Naive B cell (primary cell): ENCODE measurements around the gene DGCR8. TPM values are rescaled to one million over a fixed set of nuclear protein-coding genes. Genes with fewer than 3 reads are reported as not detected.
A peak's percentile ranks its signal among the peaks of the same experiment; 100 is the strongest.

Source experiments
- ATAC-seq, 2 donors: fragments of 150-1000 bp; cut with Tn5 transposase; 2 replicates each; pipeline ENCODE4 v1.10.0; 2021; ENCODE audit warnings: low read depth in 2 of 2, mild to moderate bottlenecking in 2 of 2, moderate library complexity in 2 of 2
- DNase-seq: peaks from one replicate; pipeline ENCODE4 v3.0.0; 2022
- H3K27ac Mint-ChIP-seq, 6 donors: one replicate each; pipeline ENCODE4 v1.8.0; 2020 to 2022; ENCODE audit warnings: mild to moderate bottlenecking in 6 of 6, mixed read lengths in 6 of 6, moderate library complexity in 5 of 6, inconsistent platforms in 2 of 6
- H3K27me3 Mint-ChIP-seq, 3 donors: one replicate each; pipeline ENCODE4 v1.8.0; 2021 to 2022; ENCODE audit warnings: mixed read lengths in 3 of 3, mild to moderate bottlenecking in 1 of 3
- H3K36me3 Mint-ChIP-seq, 2 donors: one replicate each; pipeline ENCODE4 v1.8.0; 2020 to 2022; ENCODE audit warnings: mixed read lengths in 2 of 2, inconsistent platforms in 1 of 2, mild to moderate bottlenecking in 1 of 2
- H3K4me1 Mint-ChIP-seq, 3 donors: one replicate each; pipeline ENCODE4 v1.8.0; 2020 to 2022; ENCODE audit warnings: mixed read lengths in 3 of 3, inconsistent platforms in 1 of 3, mild to moderate bottlenecking in 1 of 3, moderate library complexity in 1 of 3
- H3K4me3 Mint-ChIP-seq, 8 donors: one replicate each; pipeline ENCODE4 v1.8.0; 2020 to 2022; ENCODE audit warnings: mild to moderate bottlenecking in 8 of 8, mixed read lengths in 8 of 8, moderate library complexity in 8 of 8, inconsistent platforms in 2 of 8
- H3K9me3 Mint-ChIP-seq, 7 donors: one replicate each; pipeline ENCODE4 v1.8.0; 2020 to 2022; ENCODE audit warnings: mixed read lengths in 7 of 7, mild to moderate bottlenecking in 5 of 7, inconsistent platforms in 2 of 7, moderate library complexity in 1 of 7
- polyA plus RNA-seq, 6 donors: library from polyadenylated mRNA; unstranded; fragments of 300-500 nt; fragmentation: Illumina TruSeq; gene quantifications; one replicate each; pipeline ENCODE4 v1.2.3, GENCODE V29; 2021; ENCODE audit warnings: low read depth in 6 of 6

Gene DGCR8
- polyA plus RNA-seq, result 1 to 10 TPM in 5 of 6 donors, under 1 TPM in 1; 0.49 to 6.7 (median 2.3) TPM

DNA sequence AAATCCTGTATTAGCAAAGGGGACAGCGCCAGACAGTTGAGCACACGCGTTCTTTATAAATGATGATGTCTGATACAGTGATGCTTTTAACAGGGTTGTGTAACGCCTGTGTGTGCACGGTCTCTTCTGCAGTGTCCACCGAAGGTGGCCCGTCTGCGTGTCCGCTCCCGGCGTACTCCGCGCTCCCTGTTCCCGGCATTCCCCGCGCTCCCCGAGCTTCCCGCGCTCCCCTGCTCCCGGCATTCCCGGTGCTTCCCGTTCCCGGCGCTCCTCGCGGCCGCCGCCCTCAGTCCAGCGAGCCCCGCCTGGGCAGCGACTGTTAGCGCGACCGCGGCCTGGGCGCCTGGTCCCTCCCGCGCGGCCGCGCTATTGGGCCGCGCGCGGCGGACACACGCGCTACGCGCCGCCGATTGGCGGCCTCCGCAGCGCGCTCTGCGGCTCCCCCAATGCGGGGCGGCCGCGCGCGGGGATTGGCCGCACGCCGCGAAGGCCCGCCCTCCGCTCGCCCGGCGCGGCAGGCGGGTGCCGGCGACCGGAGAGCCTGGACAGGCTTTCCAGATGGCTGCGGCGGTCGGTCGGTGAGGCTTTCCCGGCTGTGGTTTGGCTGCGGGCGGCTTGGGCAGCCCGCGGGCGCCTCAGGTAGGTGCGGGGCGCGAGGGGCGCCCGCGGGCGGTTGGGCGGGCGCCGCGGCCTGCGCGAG is at the start of gene DGCR8:
TSS of gene DGCR8 (plus strand) at position 497 of the 700 bp plus-strand sequence. CDS start 5,723 bp downstream, outside the sequence.
- ATAC-seq (peak; percentile 92 to 94), DNase-seq (peak; percentile 82)
- Mint-ChIP-seq H3K27ac (peak within 1 kb of the TSS; percentile 36 to 95 (median 80)), H3K4me1 (peaks cover 25 to 36% (median 32%) of the 10 kb centered on the region in 3 donors), H3K4me3 (peak within 1 kb of the TSS; percentile 61 to 96 (median 91)), H3K9me3 (no peaks in the 10 kb centered on the region), H3K36me3 (no peaks in the 10 kb centered on the region), H3K27me3 (no peaks in the 10 kb centered on the region)

DNA sequence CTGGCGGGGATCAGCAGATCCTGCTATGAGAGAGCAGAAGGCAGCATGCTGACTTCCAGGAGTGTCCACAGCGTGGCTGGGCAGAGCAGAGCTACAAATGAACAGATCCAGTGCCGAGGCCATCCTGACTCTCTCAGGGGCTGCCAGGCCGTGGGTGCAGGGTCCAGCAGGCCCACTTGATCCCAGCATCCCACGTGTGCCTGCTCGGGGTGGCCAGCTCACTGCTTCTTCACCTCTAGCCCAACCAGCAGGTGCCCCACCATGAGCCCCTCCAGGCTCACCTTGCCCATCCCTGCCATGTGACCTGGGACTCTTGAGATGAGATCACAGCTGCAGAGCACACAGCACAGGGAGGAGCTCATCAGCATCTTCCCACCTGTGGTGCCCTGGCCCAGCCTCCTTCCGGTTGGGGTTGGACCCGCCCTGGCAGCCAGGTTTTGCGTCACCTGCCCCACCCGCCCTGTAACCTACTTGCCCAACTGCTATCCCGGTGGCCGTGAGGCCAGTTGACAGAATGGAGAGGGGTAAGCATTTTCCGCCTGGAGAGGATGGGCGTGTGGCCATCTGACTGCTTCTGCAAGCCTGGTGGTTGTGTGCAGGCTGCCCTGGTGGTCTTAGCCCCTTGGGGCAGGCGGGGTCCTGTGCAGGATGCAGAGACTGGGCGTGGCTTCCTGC is 48.2 kb upstream of the DGCR8 start:
- H3K4me3 Mint-ChIP-seq, result peak overlapping the region in 4 of 8 donors; percentile 29 to 57 (median 34)
- H3K27ac Mint-ChIP-seq, result peak overlapping the region in 2 of 6 donors; percentile 14 to 42
- peaks cover 7 to 12% of the 10 kb centered on the region in 2 donors for H3K36me3 Mint-ChIP-seq
- H3K27me3 Mint-ChIP-seq, result no peaks in the 10 kb centered on the region
- ATAC-seq (peak; percentile 30 to 53), DNase-seq (no peak)
- H3K4me1 Mint-ChIP-seq, result peaks cover 50 to 62% (median 53%) of the 10 kb centered on the region in 3 donors
- peaks cover 4 to 12% (median 8%) of the 10 kb centered on the region in 7 donors for H3K9me3 Mint-ChIP-seq

DNA sequence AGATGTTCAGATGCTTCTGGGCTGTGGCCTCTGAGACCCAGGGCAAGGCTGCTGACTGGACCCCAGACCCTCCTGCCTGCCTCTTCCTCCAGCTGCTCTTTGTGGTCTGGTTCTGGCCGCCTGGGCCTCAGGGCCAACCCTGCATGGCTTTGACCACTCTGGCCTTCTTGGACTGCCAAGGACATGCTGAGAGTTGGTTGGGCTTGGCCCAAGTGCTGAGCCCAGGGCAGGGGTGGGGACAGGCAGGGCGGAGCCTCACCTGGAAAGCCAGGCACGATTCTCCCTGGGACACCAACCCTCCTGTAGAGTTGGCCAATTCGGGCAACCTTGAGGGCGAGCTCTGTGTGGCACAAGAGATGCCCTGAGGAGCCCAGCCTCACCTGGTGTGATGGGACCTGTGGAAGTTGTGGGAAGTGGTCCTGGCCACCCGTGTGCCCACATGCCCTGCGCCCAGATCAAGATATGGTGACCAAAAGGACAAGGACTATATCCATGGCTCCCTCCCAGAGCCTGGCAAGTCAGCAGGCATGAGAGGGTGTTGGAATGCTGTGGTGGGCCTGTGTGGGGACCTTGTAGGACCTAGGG is 47.5 kb upstream of the DGCR8 start:
- Mint-ChIP-seq H3K27me3 (no peaks in the 10 kb centered on the region), H3K27ac (peak overlapping the region in 3 of 6 donors; percentile 14 to 72 (median 56)), H3K4me3 (peak overlapping the region in 5 of 8 donors; percentile 29 to 70 (median 59)), H3K36me3 (peaks cover 7 to 18% of the 10 kb centered on the region in 2 donors), H3K9me3 (peaks cover 4 to 12% (median 8%) of the 10 kb centered on the region in 7 donors), H3K4me1 (peaks cover 50 to 68% (median 52%) of the 10 kb centered on the region in 3 donors)
- ATAC-seq (no peak), DNase-seq (no peak)

DNA sequence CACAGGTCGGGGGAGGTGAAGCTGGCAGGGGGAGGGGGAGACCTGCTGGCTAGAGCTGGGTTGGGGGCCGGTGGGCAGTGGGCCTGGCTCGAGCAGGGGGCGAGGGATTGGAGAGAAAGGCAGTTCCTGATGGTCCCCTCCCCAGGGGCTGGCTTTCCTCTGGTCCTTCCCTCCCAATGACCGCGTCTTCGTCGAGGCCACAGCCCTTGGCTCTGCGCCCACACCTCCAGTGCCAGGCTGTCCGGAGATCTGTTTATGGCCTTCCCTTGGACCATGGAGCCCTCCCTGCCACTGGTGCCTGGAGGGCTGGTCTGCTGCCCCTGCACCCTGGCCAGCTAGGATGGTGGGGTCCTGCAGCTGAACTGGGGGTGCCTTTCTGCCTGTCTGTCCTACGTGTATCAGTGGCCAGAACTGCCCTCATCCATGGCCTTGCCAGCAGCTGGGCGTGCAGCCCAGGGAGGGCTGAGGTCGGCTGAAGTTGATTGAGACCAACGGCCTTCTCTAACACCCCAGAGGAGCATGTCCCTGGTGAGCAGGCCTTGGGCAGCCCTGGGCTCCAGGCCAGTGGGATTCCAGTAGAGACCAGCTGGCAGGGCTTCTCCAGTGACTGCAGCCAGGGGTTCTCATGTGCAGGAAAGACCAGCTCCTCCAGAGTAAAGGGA is 46.9 kb upstream of the DGCR8 start:
- DNase-seq, result no peak
- Mint-ChIP-seq H3K27ac (peak overlapping the region in 3 of 6 donors; percentile 16 to 72 (median 49)), H3K9me3 (peaks cover 4 to 12% (median 8%) of the 10 kb centered on the region in 7 donors), H3K36me3 (peaks cover 7 to 22% of the 10 kb centered on the region in 2 donors), H3K4me1 (peaks cover 53 to 71% (median 56%) of the 10 kb centered on the region in 3 donors), H3K27me3 (no peaks in the 10 kb centered on the region), H3K4me3 (peak overlapping the region in 3 of 8 donors; percentile 10 to 67 (median 37))
- no peak for ATAC-seq

DNA sequence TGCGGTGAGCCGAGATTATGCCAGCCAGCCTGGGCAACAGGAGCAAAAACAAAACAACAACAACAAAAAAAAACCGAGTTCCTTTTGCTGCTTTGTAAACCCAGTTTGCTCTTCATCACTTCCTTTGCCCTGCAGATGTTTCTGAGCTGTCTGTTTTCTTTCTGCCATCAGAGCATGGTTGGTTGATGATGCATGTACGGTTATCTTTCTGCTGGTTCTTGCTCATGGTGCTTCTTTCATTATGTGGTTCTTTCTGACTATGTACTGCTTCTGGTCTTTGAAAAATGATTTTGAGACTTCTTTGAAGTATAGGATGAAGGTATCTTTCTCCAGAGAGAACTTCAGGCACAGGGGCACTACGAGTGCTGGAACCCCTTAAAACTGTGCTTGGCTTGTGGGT is 45.9 kb upstream of the DGCR8 start:
- Mint-ChIP-seq H3K9me3 (peaks cover 4 to 12% (median 8%) of the 10 kb centered on the region in 7 donors), H3K27ac (peak overlapping the region in 2 of 6 donors; percentile 18 to 54), H3K4me3 (peak overlapping the region in 4 of 8 donors; percentile 26 to 66 (median 54)), H3K36me3 (peaks cover 7 to 22% of the 10 kb centered on the region in 2 donors), H3K27me3 (no peaks in the 10 kb centered on the region), H3K4me1 (peaks cover 47 to 62% (median 51%) of the 10 kb centered on the region in 3 donors)
- DNase-seq (no peak), ATAC-seq (peak in 1 of 2 donors; percentile 43)

DNA sequence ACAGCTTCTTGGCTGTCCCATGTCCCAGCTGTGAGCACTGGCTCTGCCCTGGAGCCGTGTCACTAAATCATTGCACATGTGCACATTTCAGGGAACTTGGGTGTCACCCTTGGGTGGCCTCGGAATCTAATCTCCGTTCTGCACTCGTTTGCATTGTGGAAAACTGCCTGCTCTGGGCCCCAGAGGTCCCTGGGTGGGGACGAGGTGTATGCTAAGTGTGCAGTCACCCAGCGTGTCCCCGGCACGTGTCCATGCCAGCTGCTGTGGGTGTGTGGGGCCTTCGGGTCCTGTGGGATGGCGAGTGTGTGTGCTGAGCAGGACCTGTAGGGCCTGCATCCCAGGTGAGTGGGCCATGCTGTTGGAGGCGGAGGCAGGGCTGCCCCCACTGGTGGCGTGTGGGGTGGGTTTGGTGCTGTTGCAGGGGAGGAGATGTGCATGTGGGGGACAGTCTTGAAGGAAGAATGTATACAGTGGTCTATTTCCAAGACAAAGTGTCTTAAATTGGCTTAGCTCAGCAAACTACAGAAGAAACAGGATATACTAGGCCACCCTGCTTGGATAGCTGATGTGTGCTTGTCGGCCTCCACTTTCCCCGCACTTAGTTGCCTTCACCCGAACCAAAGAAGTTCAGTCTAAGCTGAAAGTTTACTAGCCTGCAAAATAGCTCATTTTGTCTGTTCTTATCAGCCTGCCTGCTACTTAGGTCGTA is 44.5 kb upstream of the DGCR8 start:
- no peaks in the 10 kb centered on the region for H3K27me3 Mint-ChIP-seq
- H3K4me1 Mint-ChIP-seq, result peaks cover 40 to 56% (median 47%) of the 10 kb centered on the region in 3 donors
- no peak overlapping the region for H3K4me3 Mint-ChIP-seq
- DNase-seq (no peak), ATAC-seq (no peak)
- peaks cover 4 to 12% (median 8%) of the 10 kb centered on the region in 7 donors for H3K9me3 Mint-ChIP-seq
- peaks cover 14 to 22% of the 10 kb centered on the region in 2 donors for H3K36me3 Mint-ChIP-seq
- H3K27ac Mint-ChIP-seq, result peak overlapping the region in 2 of 6 donors; percentile 67 to 81

DNA sequence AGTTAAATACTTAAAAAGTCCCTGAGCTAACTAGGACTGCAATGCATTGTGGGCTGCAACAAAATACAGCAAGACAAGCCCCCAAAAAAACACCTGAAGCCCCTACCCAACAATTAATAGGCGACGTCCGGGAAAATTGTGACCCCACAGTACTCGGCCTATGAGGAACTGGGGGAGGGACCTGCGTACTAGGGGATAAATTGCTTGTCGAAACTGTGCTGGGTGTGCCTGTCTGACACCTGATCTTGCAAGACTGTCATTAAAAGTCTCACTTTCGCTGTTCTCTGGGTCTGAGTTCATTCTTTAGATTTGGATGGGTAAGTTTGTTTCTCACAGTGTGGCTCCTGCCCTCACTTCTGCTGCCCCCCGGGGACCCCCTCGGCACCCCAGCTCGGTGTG is 44.0 kb upstream of the DGCR8 start:
- Mint-ChIP-seq H3K27ac (peak overlapping the region in 1 of 6 donors; percentile 46), H3K4me3 (no peak overlapping the region), H3K9me3 (peaks cover 4 to 12% (median 8%) of the 10 kb centered on the region in 7 donors), H3K4me1 (peaks cover 37 to 56% (median 47%) of the 10 kb centered on the region in 3 donors), H3K27me3 (no peaks in the 10 kb centered on the region), H3K36me3 (peaks cover 14 to 22% of the 10 kb centered on the region in 2 donors)
- ATAC-seq, result no peak
- DNase-seq, result no peak

DNA sequence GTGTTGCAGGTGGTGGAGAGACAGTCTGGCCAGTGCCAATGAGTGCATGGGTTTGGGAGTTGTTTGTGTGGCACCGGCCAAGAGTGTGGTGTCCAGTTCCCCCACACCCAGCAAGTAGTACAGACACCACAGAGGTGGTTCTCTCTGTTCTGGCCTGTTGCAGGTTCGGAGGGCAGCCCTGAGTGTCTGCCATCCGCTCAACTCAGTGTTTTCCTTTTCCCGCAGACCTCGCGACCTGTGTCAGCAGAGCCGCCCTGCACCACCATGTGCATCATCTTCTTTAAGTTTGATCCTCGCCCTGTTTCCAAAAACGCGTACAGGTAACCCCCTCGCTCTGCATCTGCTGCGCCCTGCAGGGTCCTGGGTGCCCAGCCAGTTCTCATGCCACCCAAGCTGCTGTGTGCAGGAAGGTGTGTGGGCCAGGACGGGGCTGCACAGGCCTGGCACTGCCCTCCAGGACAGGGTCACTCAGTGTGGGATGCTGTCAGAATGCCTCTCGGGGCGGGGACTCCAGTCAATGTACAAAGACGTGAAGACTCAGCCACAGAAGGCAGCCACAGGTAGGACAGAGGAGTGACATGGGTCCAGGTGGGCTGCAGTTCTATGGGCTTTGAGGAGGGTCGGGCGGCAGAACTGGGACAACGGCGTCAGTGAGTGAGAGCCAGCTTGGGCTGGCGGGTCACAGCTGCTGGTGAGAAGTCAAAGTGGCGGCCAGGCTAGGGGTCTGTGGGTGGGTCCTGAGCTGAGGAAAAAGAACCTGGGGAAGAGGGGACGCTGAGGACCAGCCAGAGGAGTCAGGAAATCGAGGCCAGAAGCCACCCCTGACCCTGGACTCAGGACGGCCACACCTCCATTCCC is 43.3 kb upstream of the DGCR8 start:
- Mint-ChIP-seq H3K4me3 (peak overlapping the region in 1 of 8 donors; percentile 80), H3K4me1 (peaks cover 30 to 50% (median 41%) of the 10 kb centered on the region in 3 donors), H3K9me3 (peaks cover 4 to 12% (median 8%) of the 10 kb centered on the region in 7 donors), H3K27ac (peak overlapping the region in 1 of 6 donors; percentile 46), H3K27me3 (no peaks in the 10 kb centered on the region), H3K36me3 (peaks cover 14 to 22% of the 10 kb centered on the region in 2 donors)
- no peak for ATAC-seq
- DNase-seq, result no peak

DNA sequence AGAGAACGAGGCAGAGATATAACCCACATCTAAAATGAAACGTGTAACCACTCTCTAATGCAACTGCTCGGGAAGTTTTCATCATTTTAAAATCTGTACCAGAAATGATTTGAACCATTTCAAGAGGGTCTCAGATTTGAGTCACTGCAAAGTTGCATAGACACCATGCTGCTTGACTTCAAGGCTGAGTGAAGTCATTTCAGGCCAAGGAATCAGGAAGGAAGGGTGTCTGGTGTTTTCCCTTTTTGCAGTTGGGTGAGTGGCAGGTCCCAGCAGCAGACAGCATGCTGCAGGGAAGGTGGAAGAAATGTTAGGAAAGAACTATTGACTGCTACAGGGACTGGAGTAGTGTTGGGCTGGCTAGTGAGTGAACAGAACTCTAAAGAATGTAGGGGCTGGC is 42.6 kb upstream of the DGCR8 start:
- Mint-ChIP-seq H3K4me3 (peak overlapping the region in 1 of 8 donors; percentile 28), H3K4me1 (peaks cover 24 to 44% (median 35%) of the 10 kb centered on the region in 3 donors), H3K36me3 (peaks cover 14 to 22% of the 10 kb centered on the region in 2 donors), H3K27me3 (no peaks in the 10 kb centered on the region), H3K27ac (peak overlapping the region in 2 of 6 donors; percentile 6 to 46), H3K9me3 (peaks cover 4 to 12% (median 8%) of the 10 kb centered on the region in 7 donors)
- DNase-seq (no peak), ATAC-seq (no peak)

DNA sequence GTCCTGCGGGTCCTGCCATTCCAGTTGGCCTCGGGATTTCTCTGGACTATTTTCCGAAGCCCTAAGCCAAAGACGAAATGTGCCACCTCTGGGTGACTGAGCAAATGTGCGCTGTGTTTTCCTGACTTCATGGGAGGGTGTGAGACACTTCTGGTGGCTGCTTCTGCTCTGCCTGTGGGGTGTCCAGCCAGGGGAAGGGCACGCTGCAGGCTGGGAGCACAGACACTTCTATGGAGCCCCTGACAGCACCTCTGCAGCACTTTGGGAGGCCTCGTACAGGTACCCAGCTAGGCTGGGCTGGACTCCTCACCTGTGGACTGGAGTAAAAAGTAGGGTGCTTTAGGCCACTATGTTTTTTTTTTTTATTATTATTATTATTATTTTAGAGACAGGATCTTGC is 41.5 kb upstream of the DGCR8 start:
- Mint-ChIP-seq H3K4me1 (peaks cover 20 to 39% (median 30%) of the 10 kb centered on the region in 3 donors), H3K27ac (no peak overlapping the region)

DNA sequence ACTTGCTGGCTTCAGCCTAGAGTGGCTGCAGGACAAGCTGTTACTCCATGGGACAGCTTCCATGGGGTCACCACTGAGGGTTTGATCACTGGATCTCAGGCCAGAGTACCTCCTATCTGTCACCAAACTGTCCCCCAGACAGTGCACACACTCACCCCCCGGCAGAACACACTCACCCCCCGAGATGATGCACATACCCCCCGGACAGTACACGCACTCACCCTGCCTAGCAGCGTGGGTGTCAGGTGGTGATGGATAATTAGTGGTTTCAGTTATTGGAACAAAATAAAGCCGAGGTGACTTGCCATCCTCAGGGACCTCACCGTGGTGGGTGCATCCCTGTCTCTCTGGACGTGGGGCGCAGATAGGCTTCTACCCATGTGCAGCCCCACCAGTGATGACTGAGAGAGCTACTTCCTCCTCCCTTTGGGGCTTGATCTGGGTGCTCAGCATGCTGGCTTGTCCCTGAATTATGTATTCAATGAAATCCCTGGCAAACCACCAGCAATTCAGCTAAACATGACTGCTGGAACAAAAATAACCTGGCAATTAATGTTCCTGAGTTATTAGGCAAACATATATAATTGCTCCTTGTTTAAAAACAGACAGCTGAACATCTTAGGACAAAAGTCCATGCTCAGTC is 40.2 kb upstream of the DGCR8 start:
- Mint-ChIP-seq H3K36me3 (peaks cover 7 to 21% of the 10 kb centered on the region in 2 donors), H3K4me1 (peaks cover 10 to 33% (median 22%) of the 10 kb centered on the region in 3 donors), H3K4me3 (no peak overlapping the region), H3K27me3 (no peaks in the 10 kb centered on the region), H3K27ac (peak overlapping the region in 1 of 6 donors; percentile 72), H3K9me3 (peaks cover 0 to 5% (median 3%) of the 10 kb centered on the region in 7 donors)
- no peak for ATAC-seq
- no peak for DNase-seq

More for the DNA sequence above, 41.5 kb upstream of the DGCR8 start:
- DNase-seq, result no peak
- no peak overlapping the region for H3K4me3 Mint-ChIP-seq
- no peaks in the 10 kb centered on the region for H3K27me3 Mint-ChIP-seq
- H3K36me3 Mint-ChIP-seq, result peaks cover 14 to 22% of the 10 kb centered on the region in 2 donors
- no peak for ATAC-seq
- H3K9me3 Mint-ChIP-seq, result peaks cover 4 to 12% (median 8%) of the 10 kb centered on the region in 7 donors
